Endothelial cell (in vitro differentiated cells): ENCODE results near the gene ZNF750. TPM values are rescaled to one million over a fixed set of nuclear protein-coding genes. Genes with fewer than 3 reads are reported as not detected.

Experiments
- DNase-seq: peaks from one replicate; pipeline ENCODE4 v3.0.0; 2021; ENCODE audit warnings: low spot score
- H3K27ac Mint-ChIP-seq: one replicate; pipeline ENCODE4 v1.8.0; 2021; ENCODE audit warnings: mixed read lengths, inconsistent platforms; ENCODE audit not compliant: unreplicated experiment
- H3K27me3 Mint-ChIP-seq: one replicate; pipeline ENCODE4 v1.8.0; 2021; ENCODE audit warnings: mild to moderate bottlenecking, moderate library complexity, mixed read lengths, inconsistent platforms; ENCODE audit not compliant: unreplicated experiment
- H3K36me3 Mint-ChIP-seq: one replicate; pipeline ENCODE4 v1.8.0; 2021; ENCODE audit warnings: mild to moderate bottlenecking, low read depth, mixed read lengths, inconsistent platforms; ENCODE audit not compliant: unreplicated experiment
- H3K4me1 Mint-ChIP-seq: one replicate; pipeline ENCODE4 v1.8.0; 2021; ENCODE audit warnings: mild to moderate bottlenecking, mixed read lengths, inconsistent platforms; ENCODE audit not compliant: unreplicated experiment
- H3K4me3 Mint-ChIP-seq: one replicate; pipeline ENCODE4 v1.8.0; 2021; ENCODE audit warnings: mild to moderate bottlenecking, mixed read lengths, inconsistent platforms; ENCODE audit not compliant: unreplicated experiment
- H3K9me3 Mint-ChIP-seq: one replicate; pipeline ENCODE4 v1.8.0; 2021; ENCODE audit warnings: mixed read lengths, inconsistent platforms; ENCODE audit not compliant: unreplicated experiment
- total RNA-seq: library from RNA; stranded (reverse); fragmentation: NEBNext Ultra II Directional; extraction: Animal tissue kit (Norgen Biotek cat#: 25700); gene quantifications from one replicate; pipeline ENCODE4 v1.2.1, GENCODE V29; 2021; ENCODE audit not compliant: unreplicated experiment
- TF ChIP-seq, protein P1 (sequence below): fragments of 200-600 bp; sonication (generic); IDR thresholded peaks from one replicate; pipeline ENCODE4 v1.5.0; 2021; ENCODE audit warnings: antibody characterized with exemption; ENCODE audit not compliant: unreplicated experiment

ZNF750 gene
- total RNA-seq, 1 donor from 2014 or later = 0.31 TPM

GRCh38 chr17:82832881-82833475, 6.8 kb downstream of the ZNF750 start:
- Mint-ChIP-seq H3K9me3 (no peaks in the 10 kb centered on the region), H3K27ac (no peak overlapping the region), H3K36me3 (peaks cover 25% of the 10 kb centered on the region), H3K4me1 (peaks cover 21% of the 10 kb centered on the region), H3K27me3 (peaks cover 4% of the 10 kb centered on the region), H3K4me3 (no peak overlapping the region)
- TF ChIP-seq, protein P1, sequence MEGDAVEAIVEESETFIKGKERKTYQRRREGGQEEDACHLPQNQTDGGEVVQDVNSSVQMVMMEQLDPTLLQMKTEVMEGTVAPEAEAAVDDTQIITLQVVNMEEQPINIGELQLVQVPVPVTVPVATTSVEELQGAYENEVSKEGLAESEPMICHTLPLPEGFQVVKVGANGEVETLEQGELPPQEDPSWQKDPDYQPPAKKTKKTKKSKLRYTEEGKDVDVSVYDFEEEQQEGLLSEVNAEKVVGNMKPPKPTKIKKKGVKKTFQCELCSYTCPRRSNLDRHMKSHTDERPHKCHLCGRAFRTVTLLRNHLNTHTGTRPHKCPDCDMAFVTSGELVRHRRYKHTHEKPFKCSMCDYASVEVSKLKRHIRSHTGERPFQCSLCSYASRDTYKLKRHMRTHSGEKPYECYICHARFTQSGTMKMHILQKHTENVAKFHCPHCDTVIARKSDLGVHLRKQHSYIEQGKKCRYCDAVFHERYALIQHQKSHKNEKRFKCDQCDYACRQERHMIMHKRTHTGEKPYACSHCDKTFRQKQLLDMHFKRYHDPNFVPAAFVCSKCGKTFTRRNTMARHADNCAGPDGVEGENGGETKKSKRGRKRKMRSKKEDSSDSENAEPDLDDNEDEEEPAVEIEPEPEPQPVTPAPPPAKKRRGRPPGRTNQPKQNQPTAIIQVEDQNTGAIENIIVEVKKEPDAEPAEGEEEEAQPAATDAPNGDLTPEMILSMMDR = no peak
- DNase-seq = no peak

DNA sequence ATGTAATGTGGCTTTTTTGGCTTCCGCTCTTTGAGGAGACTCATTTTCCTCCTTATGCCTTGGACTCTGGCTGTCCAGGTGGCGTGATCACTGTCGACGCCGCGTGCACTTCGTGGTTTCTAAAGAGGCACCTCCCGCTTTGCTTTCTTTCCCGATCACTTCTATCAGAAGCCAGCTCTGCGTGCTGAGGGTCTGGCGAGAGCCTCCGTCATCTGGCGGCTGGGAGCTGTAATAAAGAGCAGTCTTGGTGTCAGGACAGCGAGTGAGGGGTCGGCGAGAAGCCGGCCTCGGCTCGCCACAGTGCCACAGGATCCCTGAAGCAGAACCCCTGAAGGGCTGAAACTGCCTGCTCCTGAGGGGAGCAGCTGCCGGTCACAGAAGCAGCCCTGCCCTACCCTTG, 7.4 kb downstream of the ZNF750 start:
- H3K27ac Mint-ChIP-seq = no peak overlapping the region
- H3K36me3 Mint-ChIP-seq = peaks cover 28% of the 10 kb centered on the region
- H3K4me1 Mint-ChIP-seq = peaks cover 18% of the 10 kb centered on the region
- no peak for DNase-seq
- H3K9me3 Mint-ChIP-seq = no peaks in the 10 kb centered on the region
- no peak overlapping the region for H3K4me3 Mint-ChIP-seq
- peaks cover 4% of the 10 kb centered on the region for H3K27me3 Mint-ChIP-seq
- TF ChIP-seq, protein P1 = no peak

DNA sequence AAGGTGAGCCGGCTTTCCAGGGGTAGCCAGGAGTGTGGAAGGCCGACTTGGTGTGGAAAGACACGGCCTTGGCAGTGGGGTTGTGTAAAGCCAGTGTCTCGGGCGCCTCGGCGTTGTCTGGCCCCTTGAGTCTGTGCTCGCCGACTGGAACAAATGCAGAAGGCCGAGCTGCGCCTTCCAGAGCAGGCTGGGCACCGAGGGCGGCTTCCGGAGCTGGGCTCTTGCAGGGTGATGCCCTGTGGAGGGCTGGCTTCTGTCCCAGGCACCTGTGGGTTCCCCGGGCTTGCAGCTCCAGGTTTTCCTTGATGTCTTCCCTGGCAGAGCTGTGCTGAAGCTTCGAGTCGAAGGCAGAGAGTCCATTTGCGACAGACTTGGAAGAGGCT, 8.0 kb downstream of the ZNF750 start:
- TF ChIP-seq, protein P1 = no peak
- peaks cover 12% of the 10 kb centered on the region for H3K4me1 Mint-ChIP-seq

GRCh38 chr17:82831041-82831817, 8.6 kb downstream of the ZNF750 start:
- peaks cover 6% of the 10 kb centered on the region for H3K4me1 Mint-ChIP-seq
- DNase-seq = no peak
- peaks cover 5% of the 10 kb centered on the region for H3K27me3 Mint-ChIP-seq
- H3K36me3 Mint-ChIP-seq = peaks cover 28% of the 10 kb centered on the region
- no peaks in the 10 kb centered on the region for H3K9me3 Mint-ChIP-seq
- H3K4me3 Mint-ChIP-seq = no peak overlapping the region
- TF ChIP-seq, protein P1 = no peak
- H3K27ac Mint-ChIP-seq = no peak overlapping the region

More for the DNA sequence above, 8.0 kb downstream of the ZNF750 start:
- Mint-ChIP-seq H3K9me3 (no peaks in the 10 kb centered on the region), H3K27me3 (peaks cover 7% of the 10 kb centered on the region), H3K27ac (no peak overlapping the region), H3K36me3 (peaks cover 28% of the 10 kb centered on the region), H3K4me3 (no peak overlapping the region)
- no peak for DNase-seq

- Mint-ChIP-seq H3K9me3 (no peaks in the 10 kb centered on the region), H3K4me3 (no peak overlapping the region), H3K36me3 (peaks cover 28% of the 10 kb centered on the region), H3K4me1 (peaks cover 2% of the 10 kb centered on the region), H3K27me3 (peaks cover 5% of the 10 kb centered on the region), H3K27ac (no peak overlapping the region)
- DNase-seq = no peak
- TF ChIP-seq, protein P1 = no peak
These were observed 9.6 kb downstream of the ZNF750 start for GRCh38 chr17:82830249-82830661.
